ENCODE data around the gene SULT1B1.

SULT1B1 gene

GRCh38 chr4:69748173-69748572 lies 12.2 kb downstream of the SULT1B1 start:
- DNase-seq, result no peak

GRCh38 chr4:69744157-69744478 lies 16.3 kb downstream of the SULT1B1 start:
- no peak for DNase-seq

- no peak for DNase-seq
These were observed 16.8 kb downstream of the SULT1B1 start for GRCh38 chr4:69743476-69744156.

- DNase-seq, result no peak
These were observed 17.8 kb downstream of the SULT1B1 start for GRCh38 chr4:69742596-69742995.

GRCh38 chr4:69738872-69739271 lies 21.5 kb downstream of the SULT1B1 start:
- DNase-seq, result no peak

GRCh38 chr4:69735119-69735518 lies 25.3 kb downstream of the SULT1B1 start:
- no peak for DNase-seq

- DNase-seq, result no peak
These were observed 28.6 kb downstream of the SULT1B1 start for GRCh38 chr4:69731847-69732246.

- no peak for DNase-seq
These were observed 29.2 kb downstream of the SULT1B1 start for GRCh38 chr4:69731241-69731640.

GRCh38 chr4:69730002-69730401 lies 30.4 kb downstream of the SULT1B1 start:
- DNase-seq, result no peak

GRCh38 chr4:69727926-69728325 lies 32.5 kb downstream of the SULT1B1 start:
- no peak for DNase-seq

GRCh38 chr4:69727426-69727825 lies 33.0 kb downstream of the SULT1B1 start:
- no peak for DNase-seq

- DNase-seq, result no peak
These were observed 33.4 kb downstream of the SULT1B1 start for GRCh38 chr4:69726971-69727370.

GRCh38 chr4:69718396-69719271 lies 41.8 kb downstream of the SULT1B1 start:
- DNase-seq, result no peak

GRCh38 chr4:69717778-69718177 lies 42.6 kb downstream of the SULT1B1 start:
- DNase-seq, result no peak

GRCh38 chr4:69716654-69717053 lies 43.8 kb downstream of the SULT1B1 start:
- DNase-seq, result no peak

GRCh38 chr4:69714086-69714485 lies 46.3 kb downstream of the SULT1B1 start:
- DNase-seq, result no peak

GRCh38 chr4:69713593-69713992 lies 46.8 kb downstream of the SULT1B1 start:
- DNase-seq, result peak; percentile 23

- no peak for DNase-seq
These were observed 49.8 kb downstream of the SULT1B1 start for GRCh38 chr4:69710580-69710979.

- DNase-seq, result no peak
These were observed 52.2 kb downstream of the SULT1B1 start for GRCh38 chr4:69708211-69708610.

GRCh38 chr4:69707807-69708206 lies 52.6 kb downstream of the SULT1B1 start:
- DNase-seq, result no peak

GRCh38 chr4:69702201-69702600 lies 58.2 kb downstream of the SULT1B1 start:
- DNase-seq, result no peak

GRCh38 chr4:69701696-69702095 lies 58.7 kb downstream of the SULT1B1 start:
- no peak for DNase-seq

- no peak for DNase-seq
These were observed 62.7 kb downstream of the SULT1B1 start for GRCh38 chr4:69697536-69698242.

- no peak for DNase-seq
These were observed 70.8 kb downstream of the SULT1B1 start for GRCh38 chr4:69689599-69689998.
